GM12865 (cell line): ENCODE measurements around the gene KCTD10.

Experiments used
- DNase-seq: peaks from one replicate; pipeline ENCODE4 v3.0.0; 2010; ENCODE audit warnings: low read depth
- H3K4me3 ChIP-seq: 2 replicates; pipeline ENCODE4 v1.5.1; 2011; ENCODE audit warnings: mild to moderate bottlenecking, low read depth, low read length, control low read depth
- TF ChIP-seq, protein P1 (sequence below): IDR thresholded peaks from 2 replicates; pipeline ENCODE4 v1.5.1; 2011; ENCODE audit warnings: low read length, control low read depth, low read depth, inconsistent platforms; ENCODE audit not compliant: insufficient read depth; ENCODE audit errors: missing control alignments

Gene KCTD10

DNA sequence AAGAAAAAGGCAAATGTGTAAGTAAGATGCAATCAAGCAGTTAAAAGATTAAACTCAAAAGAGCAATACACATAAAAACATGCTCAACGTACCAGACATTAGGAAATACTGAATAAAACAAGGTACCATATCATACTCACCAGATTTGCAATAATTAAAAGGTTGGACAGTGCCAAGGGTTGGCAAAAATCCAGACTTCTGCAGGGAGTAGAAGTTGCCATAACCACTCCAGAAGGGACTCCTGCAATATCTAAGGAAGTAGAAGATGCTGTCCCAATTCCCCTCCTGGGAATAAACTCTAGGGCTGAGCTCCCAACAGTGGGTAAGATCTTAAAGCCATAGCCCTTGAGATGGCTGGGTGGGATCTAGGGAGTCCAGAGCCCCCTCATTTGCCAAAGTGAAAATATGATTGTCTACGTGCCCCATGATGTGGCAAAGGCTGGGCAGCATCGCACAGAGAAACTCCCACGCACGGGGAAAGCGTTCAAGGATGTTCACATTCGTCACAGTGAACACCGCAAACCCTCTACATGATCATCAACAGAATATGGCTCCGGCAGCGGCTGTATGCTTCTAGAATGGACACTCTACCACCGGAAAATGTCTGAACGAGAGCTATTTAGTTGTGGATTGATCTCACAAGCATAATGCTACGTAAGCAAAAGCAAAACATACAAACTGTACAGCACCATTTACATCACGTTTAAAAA, 12.3 kb downstream of the KCTD10 start:
- TF ChIP-seq, protein P1, sequence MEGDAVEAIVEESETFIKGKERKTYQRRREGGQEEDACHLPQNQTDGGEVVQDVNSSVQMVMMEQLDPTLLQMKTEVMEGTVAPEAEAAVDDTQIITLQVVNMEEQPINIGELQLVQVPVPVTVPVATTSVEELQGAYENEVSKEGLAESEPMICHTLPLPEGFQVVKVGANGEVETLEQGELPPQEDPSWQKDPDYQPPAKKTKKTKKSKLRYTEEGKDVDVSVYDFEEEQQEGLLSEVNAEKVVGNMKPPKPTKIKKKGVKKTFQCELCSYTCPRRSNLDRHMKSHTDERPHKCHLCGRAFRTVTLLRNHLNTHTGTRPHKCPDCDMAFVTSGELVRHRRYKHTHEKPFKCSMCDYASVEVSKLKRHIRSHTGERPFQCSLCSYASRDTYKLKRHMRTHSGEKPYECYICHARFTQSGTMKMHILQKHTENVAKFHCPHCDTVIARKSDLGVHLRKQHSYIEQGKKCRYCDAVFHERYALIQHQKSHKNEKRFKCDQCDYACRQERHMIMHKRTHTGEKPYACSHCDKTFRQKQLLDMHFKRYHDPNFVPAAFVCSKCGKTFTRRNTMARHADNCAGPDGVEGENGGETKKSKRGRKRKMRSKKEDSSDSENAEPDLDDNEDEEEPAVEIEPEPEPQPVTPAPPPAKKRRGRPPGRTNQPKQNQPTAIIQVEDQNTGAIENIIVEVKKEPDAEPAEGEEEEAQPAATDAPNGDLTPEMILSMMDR, result no peak
- DNase-seq, result no peak
- no peak overlapping the region for H3K4me3 ChIP-seq

DNA sequence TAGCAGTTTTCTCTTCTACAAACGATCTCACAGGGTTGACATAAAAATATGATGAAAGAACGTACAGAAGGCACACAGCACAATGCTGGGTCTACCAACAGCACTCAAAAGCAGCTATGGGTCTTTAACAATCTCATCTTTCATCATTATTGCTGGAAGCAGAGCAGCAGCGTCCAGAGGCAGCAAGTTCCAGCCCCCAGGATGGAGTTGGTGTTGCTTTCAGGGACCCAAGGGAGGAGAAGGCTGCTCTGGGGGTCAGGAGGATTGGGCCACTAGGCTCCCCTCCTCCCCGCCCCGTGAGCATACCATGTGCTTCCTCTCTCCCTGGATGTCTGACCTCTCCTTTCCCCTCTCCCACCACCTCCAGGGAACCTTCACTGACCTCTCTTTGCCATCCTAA, 13.3 kb downstream of the KCTD10 start:
- TF ChIP-seq, protein P1, result no peak
- H3K4me3 ChIP-seq, result no peak overlapping the region
- no peak for DNase-seq

DNA sequence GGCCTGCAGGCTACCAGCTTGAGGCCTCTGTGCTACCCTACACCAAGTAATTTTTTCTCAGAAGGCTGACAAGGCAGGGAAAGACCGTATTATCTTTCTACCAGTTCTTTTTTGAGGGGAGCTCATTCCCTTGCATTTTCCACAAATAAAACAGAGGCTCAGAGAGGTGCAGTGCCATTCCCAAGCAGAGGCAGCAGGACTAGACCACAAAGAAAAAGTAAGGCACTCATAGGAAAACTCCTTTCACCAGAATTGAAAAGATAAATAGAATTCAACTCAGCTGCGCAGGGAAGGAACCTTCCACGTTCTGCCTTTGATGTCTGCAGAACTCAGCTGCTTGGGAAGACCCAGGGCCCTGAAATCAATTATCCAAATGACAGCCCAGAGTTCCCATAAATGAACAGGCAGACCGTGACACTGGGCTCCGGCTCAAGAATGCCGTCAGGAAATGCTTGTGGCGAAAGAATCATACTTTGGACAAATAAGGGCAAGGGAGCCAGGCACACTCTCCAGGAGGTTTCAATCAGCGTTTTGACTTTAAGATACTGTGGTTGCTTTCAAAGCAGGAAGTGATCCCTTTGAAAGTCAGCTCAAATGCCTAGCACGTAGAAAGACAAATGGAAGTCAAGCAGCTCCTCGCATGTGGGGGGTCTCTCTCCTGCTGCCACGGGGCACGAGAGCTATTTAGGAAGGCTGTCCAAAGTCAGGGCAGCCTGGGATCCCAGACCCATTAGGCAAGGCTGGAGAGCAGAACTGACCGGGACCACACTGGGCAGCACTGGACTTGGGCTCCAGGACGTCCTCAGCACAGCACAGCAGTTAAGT, 14.0 kb downstream of the KCTD10 start:
- no peak for DNase-seq
- no peak overlapping the region for H3K4me3 ChIP-seq
- TF ChIP-seq, protein P1, result no peak

DNA sequence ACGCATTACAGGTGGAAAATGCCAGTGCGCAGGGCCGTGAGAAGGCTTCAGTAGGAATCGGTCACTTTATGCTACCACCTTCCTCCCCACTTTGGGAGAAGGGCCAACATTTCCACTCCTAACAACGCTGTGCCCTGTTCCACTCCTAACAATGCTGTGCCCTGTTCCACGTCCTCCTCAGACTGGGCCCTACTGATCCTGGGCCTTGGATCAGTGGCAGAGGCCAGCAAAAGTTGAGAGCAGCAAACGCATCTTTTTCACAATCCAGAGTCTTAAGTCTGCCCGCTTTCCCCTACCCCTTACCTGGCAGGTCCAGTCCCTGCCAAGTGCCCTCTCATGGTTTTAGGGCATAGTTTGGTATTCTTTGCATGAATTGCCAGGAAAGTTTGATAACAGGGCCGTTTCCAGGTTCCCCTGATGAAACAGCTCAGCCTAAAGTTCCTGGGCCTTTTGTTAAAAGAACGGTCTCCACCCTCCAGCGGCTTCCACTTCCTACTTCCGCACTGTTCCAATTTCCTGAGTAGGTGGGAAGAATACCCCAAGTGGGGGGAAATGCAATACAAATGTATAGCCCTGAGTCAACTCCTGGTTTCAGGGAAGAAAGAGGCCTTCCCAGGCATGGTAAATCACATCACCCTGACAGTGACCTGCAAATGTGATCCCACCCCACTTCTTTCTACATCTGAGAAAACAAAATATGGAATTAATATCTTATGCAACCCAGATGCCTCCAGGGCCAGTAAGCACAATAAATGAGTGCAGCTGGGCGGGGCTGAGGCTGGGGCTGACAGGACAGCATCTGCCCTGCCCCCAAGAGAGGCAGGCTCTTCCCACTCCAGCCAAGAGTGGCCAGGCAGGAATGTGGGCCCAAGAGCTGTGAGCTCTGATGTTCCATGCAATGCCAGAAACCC, 15.0 kb downstream of the KCTD10 start:
- TF ChIP-seq, protein P1, result no peak
- H3K4me3 ChIP-seq, result no peak overlapping the region
- no peak for DNase-seq

DNA sequence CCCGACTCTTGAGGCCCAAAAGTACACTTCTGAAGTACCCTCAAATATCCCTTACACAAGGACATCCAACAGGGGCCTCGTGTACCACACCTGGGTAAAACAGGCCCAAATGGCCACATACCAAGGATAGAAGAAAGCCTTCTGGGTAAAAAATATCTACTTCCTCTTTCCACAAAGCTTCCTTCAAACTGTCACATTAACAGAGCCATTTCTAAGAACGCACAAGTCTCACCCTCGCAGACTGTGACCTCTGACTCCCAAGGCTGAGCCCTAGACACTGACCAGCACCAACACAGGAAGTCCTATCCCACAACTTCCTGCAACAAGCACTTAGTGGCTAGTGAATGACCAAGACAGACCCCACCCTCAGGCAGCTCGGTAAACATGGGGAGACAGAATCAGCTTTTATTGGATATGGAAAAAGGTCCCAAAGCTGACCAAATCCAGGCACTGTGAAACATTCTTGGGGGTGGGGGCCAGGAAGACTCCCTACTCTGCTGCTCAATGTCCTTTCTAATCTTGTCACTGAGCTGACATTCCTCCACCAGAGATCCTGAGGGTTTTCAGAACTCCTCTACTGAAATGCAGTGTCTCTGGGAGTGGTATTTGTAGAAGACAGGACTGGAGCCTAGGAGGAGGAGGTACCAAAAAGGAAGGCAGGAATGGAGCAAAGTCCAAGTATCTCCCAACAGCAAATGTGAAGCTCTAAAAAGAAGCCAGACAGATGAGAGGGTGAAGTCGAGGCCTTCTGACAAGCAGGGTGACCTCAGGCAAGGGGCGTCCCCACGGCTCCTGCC, 15.9 kb downstream of the KCTD10 start:
- H3K4me3 ChIP-seq, result no peak overlapping the region
- DNase-seq, result peak; percentile 21
- TF ChIP-seq, protein P1, result no peak

DNA sequence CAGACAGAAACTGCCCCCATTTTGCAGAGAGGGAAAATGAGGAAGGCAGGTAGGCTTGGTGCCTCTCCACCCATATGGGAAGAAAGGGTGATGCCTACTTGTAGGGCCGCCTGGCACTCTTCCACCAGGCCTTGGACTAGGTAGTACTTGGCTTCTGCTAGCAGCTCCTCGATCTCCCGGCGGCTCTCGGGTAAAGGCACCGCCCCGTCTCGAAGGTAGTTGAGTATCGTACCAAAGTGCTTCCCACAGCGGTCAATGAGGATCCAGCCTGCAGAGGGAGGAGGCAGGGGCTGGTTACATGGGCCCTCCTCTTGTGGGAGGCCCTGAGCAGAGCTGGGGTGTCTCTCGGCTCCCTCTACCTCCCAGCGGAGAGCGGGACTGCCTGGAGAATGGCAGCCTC, 16.6 kb downstream of the KCTD10 start:
- DNase-seq, result no peak
- H3K4me3 ChIP-seq, result no peak overlapping the region
- TF ChIP-seq, protein P1, result no peak
